ENCODE results near the gene ATP8A1.

The ATP8A1 gene

DNA sequence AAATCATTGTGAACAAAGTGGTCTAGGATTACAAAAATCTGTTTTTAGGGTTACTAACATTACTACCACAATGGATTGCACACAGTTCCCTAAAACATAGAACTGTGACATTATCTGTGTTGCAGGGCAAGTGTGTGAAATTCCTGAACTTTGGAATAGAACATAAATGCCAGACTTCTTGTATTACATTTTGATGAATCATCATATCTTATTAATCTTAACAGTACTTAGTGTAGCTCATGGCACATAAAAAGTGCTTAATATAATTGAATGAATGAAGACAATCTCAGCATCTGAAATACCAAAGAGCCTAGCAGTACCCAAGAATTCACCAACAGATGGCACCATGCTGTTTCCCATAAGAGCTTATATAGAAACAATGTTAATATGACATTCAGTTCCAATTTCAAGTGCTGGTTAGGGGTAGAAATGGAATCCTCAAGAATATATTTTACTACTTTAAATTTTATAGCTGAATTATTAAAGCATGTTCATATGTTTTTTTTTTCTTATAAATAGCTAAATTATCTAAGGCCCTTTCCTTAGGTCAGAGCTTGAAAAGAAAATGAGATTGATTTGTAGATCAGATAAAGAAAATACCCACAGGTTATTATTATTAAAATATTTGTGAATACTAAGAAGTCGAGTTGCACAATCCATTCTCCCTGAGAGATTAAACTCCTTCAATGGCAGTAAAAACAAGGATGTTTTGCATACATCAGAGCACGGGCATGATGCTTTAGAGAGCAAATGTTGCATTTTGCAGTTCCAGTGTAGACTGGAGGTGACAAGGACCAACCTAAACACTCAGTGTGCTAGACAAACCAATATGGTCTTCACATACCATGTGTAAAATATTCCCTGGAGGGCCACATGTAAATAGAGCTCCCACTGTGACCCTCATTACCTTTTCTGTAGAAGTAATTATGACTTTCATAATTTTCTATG, 285.3 kb downstream of the ATP8A1 start:
- peak; percentile 62 for DNase-seq (ENCODE audit: low spot score)

DNA sequence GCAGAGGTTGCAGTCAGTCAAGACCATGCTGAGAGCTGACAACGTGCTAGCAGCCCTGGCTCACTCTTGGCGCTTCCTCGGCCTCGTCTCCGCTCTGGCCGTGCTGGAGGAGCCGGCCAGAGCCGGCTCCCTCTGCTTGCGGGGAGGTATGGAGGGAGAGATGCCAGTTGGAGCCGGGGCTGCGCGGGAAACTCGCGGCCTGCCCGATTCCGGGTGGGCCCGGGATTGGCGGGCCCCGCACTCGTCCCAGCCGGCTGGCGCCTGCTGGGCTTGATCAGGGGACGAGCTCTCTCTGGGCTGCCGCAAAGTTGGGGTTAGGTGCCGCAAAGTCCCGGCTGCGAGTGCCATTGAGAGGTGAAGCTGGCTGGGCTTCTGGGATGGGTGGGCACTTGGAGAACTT, 287.4 kb downstream of the ATP8A1 start:
- no peak for DNase-seq (ENCODE audit: low spot score)

- DNase-seq (ENCODE audit: low spot score), result no peak
These were observed 289.9 kb downstream of the ATP8A1 start for GRCh38 chr4:42366959-42367358.

GRCh38 chr4:42364266-42365053, 292.4 kb downstream of the ATP8A1 start:
- no peak for DNase-seq (ENCODE audit: low spot score)

- DNase-seq (ENCODE audit: low spot score), result no peak
These were observed 293.3 kb downstream of the ATP8A1 start for GRCh38 chr4:42363614-42364013.

DNA sequence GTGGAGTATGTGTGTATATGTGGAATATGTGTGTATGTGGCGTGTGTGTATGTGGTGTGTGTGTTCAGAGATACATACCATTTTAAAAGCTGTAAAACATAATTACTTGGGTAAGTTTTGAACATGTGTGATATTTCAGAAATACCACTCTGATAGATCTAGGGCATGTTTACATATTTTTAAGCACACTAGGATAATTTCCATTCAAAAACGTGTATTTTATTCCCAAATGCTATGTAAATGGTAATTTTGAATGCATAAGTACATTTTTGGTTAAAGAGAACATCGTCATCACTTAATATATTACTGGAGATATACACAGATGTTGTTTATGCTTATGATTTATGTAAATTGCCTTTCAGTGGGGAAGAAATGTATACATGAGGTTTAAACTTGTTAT, 294.3 kb downstream of the ATP8A1 start:
- DNase-seq (ENCODE audit: low spot score), result no peak

DNA sequence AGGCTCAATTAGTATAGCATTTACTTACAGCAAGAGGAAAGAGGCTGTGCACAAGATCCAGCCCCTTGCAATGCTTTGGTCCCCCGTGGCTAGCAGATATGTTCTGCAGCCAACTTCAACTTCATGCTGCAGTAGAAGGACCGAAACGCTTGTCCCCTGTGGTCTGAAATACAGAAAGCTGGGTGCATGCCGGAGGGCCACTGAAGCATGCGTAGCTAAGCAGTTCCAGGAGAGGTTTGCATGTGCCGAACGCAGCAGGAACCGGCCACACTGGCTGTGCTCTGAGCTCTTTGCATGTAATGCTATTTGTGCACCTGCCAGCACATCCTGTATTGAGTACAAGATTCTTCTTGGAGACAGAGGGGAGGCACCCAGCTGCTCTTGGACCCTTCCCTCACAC, 295.4 kb downstream of the ATP8A1 start:
- no peak for DNase-seq (ENCODE audit: low spot score)

- DNase-seq (ENCODE audit: low spot score), result no peak
These were observed 296.6 kb downstream of the ATP8A1 start for GRCh38 chr4:42360256-42360669.

DNA sequence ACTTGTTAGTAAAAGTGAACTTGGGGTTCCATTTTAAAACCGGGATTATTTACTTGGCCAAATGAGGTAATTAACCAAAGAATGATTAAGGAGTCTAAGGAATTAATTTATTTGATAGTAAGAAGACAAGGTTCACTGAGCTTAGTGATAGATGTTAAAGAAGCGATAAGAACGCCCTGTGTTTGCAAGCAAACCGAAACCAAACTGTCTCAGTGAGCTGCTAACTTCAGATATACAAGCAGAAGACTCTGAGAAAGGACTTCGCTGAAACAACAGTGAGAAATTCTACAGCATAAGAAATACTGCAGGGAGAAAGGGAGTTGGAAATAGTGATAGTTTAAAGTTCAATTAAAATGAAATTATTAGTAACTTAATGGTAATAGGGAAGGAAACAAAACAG, 297.2 kb downstream of the ATP8A1 start:
- no peak for DNase-seq (ENCODE audit: low spot score)

Data from SK-N-DZ (cell line).